C4-2B (cell line): ENCODE measurements around the gene FHOD1.
A peak's percentile ranks its signal among the peaks of the same experiment; 100 is the strongest.

Experiments used
- H3K27ac ChIP-seq: fragments of 450-650 bp; 2 replicates; pipeline ENCODE4 v1.5.1; 2017
- CTCF ChIP-seq: fragments of 450-650 bp; conservative IDR thresholded peaks from 2 replicates; pipeline ENCODE4 v1.5.1; 2017; ENCODE audit warnings: mild to moderate bottlenecking
- ZFX ChIP-seq: fragments of 450-650 bp; IDR thresholded peaks from 2 replicates; pipeline ENCODE4 v1.6.1; 2017

Gene FHOD1

GRCh38 chr16:67187175-67187890 is 59.9 kb downstream of the FHOD1 start:
- H3K27ac ChIP-seq, result no peak overlapping the region
- TF ChIP-seq CTCF (no peak), ZFX (no peak)

GRCh38 chr16:67186550-67186950 is 60.7 kb downstream of the FHOD1 start:
- no peak overlapping the region for H3K27ac ChIP-seq
- no peak for TF ChIP-seq ZFX
- TF ChIP-seq CTCF, result no peak

- H3K27ac ChIP-seq, result no peak overlapping the region
- TF ChIP-seq ZFX, result no peak
- TF ChIP-seq CTCF, result no peak; the same call in 1 of the 2 replicates
Observed at GRCh38 chr16:67185651-67186134, 61.6 kb downstream of the FHOD1 start.

GRCh38 chr16:67184995-67185650 is 62.2 kb downstream of the FHOD1 start:
- H3K27ac ChIP-seq, result peak overlapping the region; percentile 91
- TF ChIP-seq CTCF (peak; percentile 75), ZFX (no peak)

- TF ChIP-seq CTCF (no peak), ZFX (no peak)
- H3K27ac ChIP-seq, result peak overlapping the region; percentile 91
Observed at GRCh38 chr16:67184453-67184994, 62.8 kb downstream of the FHOD1 start.

GRCh38 chr16:67183627-67184452 is 63.4 kb downstream of the FHOD1 start, which contains the start of gene MATCAP1:
MATCAP1 (minus strand) TSS chr16:67183963; CDS start chr16:67180610, 3,353 bp downstream.
- TF ChIP-seq ZFX (0 out of 2 replicates have a peak, but pooled peaks have one; percentile 11), CTCF (no peak)
- peak within 1 kb of the TSS; percentile 91 for H3K27ac ChIP-seq
